ENCODE results near the gene NOTCH2. TPM values are rescaled to one million over a fixed set of nuclear protein-coding genes. Genes with fewer than 3 reads are reported as not detected.

Gene NOTCH2
- total RNA-seq, 3 donors from 2014 or later, result 57.7 to 99.3 (median 60.8) TPM

DNA sequence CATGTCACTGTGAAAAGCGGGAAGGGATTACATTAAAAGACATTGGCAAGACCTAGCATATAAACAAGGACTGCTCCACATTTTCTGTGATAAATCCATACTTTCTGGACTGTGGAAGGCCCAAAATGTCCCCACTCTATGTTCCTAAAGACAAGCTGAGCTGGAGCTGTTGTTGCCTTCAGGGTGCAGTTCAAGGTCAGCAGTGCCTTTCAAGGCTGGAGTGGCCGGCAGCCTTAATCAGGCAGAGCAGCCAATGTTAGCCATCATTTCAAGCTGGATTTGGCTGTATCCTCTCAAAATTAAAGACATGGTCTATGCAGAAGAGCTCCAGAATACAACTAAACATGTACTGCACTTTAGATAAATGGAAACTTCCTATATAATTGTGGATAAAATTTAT, 102.8 kb downstream of the NOTCH2 start:
- no peak for ATAC-seq
- Histone ChIP-seq H3K36me3 (ENCODE audit: low read depth) (no peaks in the 10 kb centered on the region), H3K4me1 (ENCODE audit: low read depth) (no peaks in the 10 kb centered on the region), H3K9me3 (no peaks in the 10 kb centered on the region), H3K4me3 (no peak overlapping the region)
- intact Hi-C loops (cut with DNase I, micrococcal nuclease), result no loop called here
- no peak for TF ChIP-seq CTCF (IDR thresholded peaks at IDR 0.05)
- no peak for DNase-seq

- TF ChIP-seq CTCF (IDR thresholded peaks at IDR 0.05), result no peak
- H3K36me3 ChIP-seq (ENCODE audit: low read depth), result no peaks in the 10 kb centered on the region
- H3K4me1 ChIP-seq (ENCODE audit: low read depth), result no peaks in the 10 kb centered on the region
- no peaks in the 10 kb centered on the region for H3K9me3 ChIP-seq
- DNase-seq, result no peak
- intact Hi-C loops (cut with DNase I, micrococcal nuclease), result no loop called here
- ATAC-seq, result no peak
- H3K4me3 ChIP-seq, result no peak overlapping the region
These were observed 103.4 kb downstream of the NOTCH2 start for GRCh38 chr1:119966020-119966419.

- TF ChIP-seq CTCF (IDR thresholded peaks at IDR 0.05), result no peak
- no peak for DNase-seq
- Histone ChIP-seq H3K9me3 (no peaks in the 10 kb centered on the region), H3K4me3 (no peak overlapping the region), H3K36me3 (ENCODE audit: low read depth) (no peaks in the 10 kb centered on the region), H3K4me1 (ENCODE audit: low read depth) (no peaks in the 10 kb centered on the region)
- intact Hi-C loops (cut with DNase I, micrococcal nuclease), result no loop called here
- ATAC-seq, result no peak
These were observed 104.6 kb downstream of the NOTCH2 start for GRCh38 chr1:119964673-119965363.

DNA sequence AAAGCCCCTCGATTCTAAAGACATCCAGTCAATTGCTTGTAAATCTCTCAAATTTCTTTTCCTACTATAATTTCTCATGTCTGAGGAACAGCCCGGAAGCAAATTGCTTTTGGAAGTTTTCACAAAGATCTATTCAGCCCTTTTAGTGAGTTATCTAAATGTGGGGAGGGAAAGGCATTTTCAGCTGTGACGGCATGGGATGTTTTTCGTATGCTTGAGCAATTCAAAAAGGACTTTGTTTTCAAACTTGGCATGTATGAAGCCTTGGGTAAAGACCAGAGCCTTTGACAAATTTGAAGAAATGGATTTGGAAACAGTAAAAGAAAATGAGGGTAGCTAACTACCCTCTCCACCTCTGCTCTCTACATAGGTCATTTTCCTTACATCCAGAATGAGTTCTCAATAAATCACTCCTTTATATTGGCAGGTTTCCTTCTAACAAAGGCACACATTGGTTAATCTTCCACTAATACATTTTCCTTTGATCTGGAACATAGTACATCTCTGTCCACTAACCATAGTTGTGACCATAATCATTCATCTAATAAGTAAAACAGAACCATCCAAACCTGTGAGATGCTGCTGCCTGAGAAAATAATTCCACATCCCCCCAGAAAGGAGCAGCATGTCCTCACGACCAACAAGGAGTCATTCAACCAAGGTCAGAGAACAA, 107.0 kb downstream of the NOTCH2 start:
- no peaks in the 10 kb centered on the region for H3K4me1 ChIP-seq (ENCODE audit: low read depth)
- H3K9me3 ChIP-seq, result no peaks in the 10 kb centered on the region
- H3K36me3 ChIP-seq (ENCODE audit: low read depth), result no peaks in the 10 kb centered on the region
- no peak for DNase-seq
- no peak overlapping the region for H3K4me3 ChIP-seq
- TF ChIP-seq CTCF (IDR thresholded peaks at IDR 0.05), result no peak
- no peak for ATAC-seq
- intact Hi-C loops (cut with DNase I, micrococcal nuclease), result no loop called here

DNA sequence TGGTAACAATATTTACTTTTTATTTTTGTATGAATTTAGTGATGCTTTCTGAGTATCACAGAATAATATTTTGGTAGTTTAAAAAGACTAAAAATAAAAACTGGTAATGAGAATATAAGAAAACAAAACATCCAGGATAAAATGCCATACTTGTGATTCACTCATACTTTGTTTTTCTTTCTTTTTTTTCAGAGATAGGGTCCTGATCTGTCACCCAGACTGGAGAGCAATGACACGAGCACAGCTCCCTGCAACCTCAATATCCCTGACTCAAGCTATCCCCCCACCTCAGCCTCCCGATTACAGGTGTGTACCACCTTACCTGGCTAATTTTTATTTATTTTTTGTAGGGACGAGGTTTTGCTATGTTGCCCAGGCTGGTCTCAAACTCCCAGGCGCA, 109.0 kb downstream of the NOTCH2 start:
- no peak for TF ChIP-seq CTCF (IDR thresholded peaks at IDR 0.05)
- H3K4me3 ChIP-seq, result no peak overlapping the region
- DNase-seq (no peak), ATAC-seq (no peak)
- no peaks in the 10 kb centered on the region for H3K36me3 ChIP-seq (ENCODE audit: low read depth)
- no peaks in the 10 kb centered on the region for H3K4me1 ChIP-seq (ENCODE audit: low read depth)
- no peaks in the 10 kb centered on the region for H3K9me3 ChIP-seq
- intact Hi-C loops (cut with DNase I, micrococcal nuclease), result no loop called here

Data from mucosa of descending colon (tissue), 3 donors.